Fibroblast of mammary gland (primary cell): ENCODE data around the gene STN1.

Experiments
- DNase-seq: peaks from one replicate; pipeline ENCODE4 v3.0.0-alpha.2; 2010; ENCODE audit warnings: low read depth
- H3K4me3 ChIP-seq: 2 replicates; pipeline ENCODE4 v1.5.1; 2011; ENCODE audit warnings: low read depth, mild to moderate bottlenecking, low read length, moderate library complexity; ENCODE audit not compliant: control insufficient read depth
- TF ChIP-seq, protein P1 (sequence below): conservative IDR thresholded peaks from 2 replicates; pipeline ENCODE4 v1.5.1; 2011; ENCODE audit warnings: low read depth, low read length, inconsistent platforms; ENCODE audit not compliant: control insufficient read depth, insufficient read depth

STN1 gene

DNA sequence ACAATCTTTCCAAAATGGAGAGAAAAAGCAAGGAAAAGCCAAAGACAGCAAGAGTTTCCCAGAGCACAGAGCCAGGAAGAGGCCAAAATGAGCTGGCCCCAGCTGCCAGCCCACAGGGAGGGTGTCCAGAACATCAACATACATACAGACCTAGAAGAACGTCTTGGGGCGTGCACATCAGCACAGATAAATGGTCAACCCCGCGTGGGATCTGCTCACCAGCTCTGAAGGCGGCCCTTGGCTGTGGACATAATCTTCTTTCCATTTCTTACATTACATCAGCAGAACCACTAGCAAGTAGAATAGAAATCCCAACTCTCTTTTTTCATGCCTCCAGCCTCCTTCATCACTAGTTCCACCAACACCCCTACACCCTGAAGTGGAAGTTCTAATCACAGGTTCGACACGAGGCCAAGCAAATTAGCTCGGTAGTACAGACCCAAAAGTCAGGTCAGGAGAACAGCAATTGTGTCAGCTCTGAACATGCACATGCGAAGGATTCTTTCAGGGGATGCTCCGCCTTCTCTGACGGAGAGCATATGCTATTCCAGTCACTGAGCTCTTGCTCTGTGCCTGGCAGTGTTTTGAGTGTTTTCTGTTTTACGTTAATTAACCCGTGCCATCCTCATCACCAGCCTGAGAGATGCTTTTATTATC lies 79.0 kb downstream of the STN1 start:
- DNase-seq, result peak; percentile 55
- no peak overlapping the region for H3K4me3 ChIP-seq
- TF ChIP-seq, protein P1, sequence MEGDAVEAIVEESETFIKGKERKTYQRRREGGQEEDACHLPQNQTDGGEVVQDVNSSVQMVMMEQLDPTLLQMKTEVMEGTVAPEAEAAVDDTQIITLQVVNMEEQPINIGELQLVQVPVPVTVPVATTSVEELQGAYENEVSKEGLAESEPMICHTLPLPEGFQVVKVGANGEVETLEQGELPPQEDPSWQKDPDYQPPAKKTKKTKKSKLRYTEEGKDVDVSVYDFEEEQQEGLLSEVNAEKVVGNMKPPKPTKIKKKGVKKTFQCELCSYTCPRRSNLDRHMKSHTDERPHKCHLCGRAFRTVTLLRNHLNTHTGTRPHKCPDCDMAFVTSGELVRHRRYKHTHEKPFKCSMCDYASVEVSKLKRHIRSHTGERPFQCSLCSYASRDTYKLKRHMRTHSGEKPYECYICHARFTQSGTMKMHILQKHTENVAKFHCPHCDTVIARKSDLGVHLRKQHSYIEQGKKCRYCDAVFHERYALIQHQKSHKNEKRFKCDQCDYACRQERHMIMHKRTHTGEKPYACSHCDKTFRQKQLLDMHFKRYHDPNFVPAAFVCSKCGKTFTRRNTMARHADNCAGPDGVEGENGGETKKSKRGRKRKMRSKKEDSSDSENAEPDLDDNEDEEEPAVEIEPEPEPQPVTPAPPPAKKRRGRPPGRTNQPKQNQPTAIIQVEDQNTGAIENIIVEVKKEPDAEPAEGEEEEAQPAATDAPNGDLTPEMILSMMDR, result no peak

DNA sequence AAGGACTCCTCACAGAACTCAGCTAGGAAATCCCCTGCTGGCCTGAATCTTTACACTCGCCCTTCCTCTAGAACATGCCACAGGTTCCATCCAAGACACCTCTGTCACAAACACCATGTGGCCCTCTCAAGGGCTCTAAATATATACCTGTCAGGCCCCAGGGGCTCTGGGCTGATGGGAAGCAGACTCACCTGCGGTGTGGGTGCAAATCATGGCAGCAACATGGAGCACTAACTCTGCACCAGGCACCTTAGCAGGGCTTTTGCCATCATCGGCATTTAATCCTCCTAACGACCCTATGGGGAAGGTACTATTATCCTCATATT lies 80.0 kb downstream of the STN1 start:
- DNase-seq, result no peak
- no peak overlapping the region for H3K4me3 ChIP-seq
- TF ChIP-seq, protein P1, result no peak

DNA sequence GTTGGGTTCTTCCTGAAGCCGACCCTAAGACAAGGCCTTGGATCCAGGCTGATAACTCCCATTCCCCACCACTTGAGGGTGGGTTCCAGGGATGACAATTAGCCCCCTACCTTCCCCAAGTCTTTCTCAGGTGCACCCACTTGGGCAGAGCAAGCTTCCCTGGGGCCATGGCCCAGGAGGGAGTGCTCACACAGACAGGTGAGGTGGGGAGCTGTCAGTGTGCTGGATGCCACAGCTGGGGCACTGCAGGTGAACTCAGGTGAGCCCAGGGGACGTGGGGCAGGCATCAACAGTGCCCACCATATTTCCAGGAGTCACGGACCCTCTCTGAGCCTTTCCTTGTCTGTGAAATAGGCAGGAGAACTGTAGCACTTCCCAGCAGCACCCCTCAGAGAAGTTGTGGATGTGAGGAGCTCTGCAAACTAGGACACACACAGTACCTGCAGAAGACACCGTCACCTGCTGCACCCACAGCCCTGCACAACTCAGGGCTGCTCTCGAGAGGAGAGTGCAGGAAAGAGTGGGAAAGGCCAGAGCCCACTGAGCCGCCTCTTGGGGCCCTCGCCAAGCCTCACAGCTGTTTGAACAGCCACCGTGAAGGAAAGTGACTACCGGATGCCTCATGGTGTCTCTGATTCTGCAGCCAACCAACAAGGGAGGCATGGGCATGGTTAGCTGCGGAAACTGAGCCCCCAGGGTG lies 80.5 kb downstream of the STN1 start:
- TF ChIP-seq, protein P1, result no peak
- H3K4me3 ChIP-seq, result no peak overlapping the region
- DNase-seq, result no peak

DNA sequence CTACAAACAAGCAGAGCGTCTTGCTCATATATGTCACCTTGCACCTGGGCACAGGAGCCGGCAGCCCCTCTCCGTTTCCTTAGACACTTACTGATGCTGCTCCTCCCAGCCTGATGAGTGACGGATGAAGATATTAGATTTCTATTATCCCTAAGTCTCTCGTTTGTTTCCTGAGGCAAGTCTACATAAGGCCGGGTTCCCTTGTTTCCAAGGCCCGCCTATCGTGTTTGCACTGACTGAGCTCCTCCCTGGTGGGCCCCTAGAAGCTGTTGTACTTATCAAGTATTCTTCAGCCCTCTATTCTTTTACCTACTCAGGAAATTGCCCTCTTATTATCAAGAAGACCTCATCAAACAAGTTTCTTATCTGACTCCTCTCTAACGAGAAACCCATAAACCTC lies 81.1 kb downstream of the STN1 start:
- DNase-seq, result no peak
- TF ChIP-seq, protein P1, result no peak
- no peak overlapping the region for H3K4me3 ChIP-seq

DNA sequence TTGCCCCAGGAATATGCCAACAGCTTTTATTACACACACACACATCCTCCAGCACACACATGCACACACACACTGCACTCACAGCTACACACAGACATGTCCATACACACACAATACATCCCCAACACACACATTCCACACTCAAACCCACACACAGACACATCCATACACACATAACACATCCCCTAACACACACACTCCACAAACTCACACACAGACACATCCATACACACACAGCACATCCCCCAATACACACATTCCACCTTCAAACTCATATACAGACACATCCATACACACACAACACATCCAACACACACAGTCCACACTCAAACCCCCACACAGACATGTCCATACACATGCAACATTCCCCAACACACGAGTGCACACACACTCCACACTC lies 81.7 kb downstream of the STN1 start:
- TF ChIP-seq, protein P1, result no peak
- H3K4me3 ChIP-seq, result no peak overlapping the region
- DNase-seq, result no peak

DNA sequence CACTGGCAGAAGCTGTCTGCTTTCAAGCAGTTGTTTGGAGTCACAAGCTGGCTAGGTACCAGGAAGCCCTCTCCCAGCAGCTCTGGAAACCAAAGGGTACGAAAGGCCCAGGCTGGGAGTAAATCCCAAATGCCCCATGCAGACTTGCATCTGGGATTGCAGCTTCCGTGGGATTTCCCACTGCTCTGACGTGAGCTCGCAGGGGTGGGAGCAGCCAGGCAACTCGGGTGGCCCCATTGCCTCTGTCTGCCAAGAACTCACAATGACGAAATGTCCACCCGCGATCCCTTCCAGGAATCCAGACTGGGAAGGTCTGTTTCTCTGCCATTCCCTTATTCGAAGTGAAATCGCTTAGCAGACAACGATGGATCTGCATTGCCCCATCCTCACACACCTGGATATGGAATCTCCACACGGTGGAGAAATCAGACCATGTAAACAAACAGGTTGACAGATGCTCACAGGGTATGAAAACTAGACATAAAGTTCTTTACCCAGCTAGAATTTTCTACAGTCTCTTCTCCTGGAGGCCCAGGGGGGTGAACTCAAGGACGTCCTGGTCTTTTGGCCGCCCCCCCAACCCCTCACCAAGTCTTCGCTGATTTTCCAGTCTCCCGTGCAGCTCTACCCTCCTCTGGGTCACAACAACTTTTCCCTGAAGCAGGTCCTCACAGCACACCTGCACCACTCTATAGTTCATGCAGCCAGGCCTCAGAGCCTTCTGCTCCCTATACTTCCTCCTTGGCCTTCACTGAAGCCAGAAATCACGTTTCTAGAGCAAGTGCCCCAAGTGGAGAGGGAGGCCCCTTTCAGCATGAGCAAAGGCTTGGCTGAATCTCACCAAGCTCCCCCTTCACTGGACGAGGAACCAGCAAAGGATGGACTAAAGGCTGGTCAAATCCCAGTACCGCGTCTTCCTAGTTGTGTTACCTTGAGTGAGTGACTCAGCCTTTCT lies 82.6 kb downstream of the STN1 start:
- TF ChIP-seq, protein P1, result no peak
- no peak overlapping the region for H3K4me3 ChIP-seq
- peak; percentile 91 for DNase-seq
